HCT116 (cell line): ENCODE data around the gene TEKT5. TPM values are rescaled to one million over a fixed set of nuclear protein-coding genes. Genes with fewer than 3 reads are reported as not detected.

Source experiments
- ATAC-seq: fragments of 200-7000 bp; cut with Tn5 transposase; 2 replicates; pipeline ENCODE4 v1.9.1; 2020; ENCODE audit warnings: mild to moderate bottlenecking, moderate library complexity
- BruUV-seq: library from RNA; stranded (reverse); fragments of 400-500 nt; replicated peaks from 2 replicates; lab custom pipeline; 2021; lab: Mats Ljungman, UMichigan
- CTCF ChIA-PET: fragments of 300-600 bp; sonication (Branson Sonifier 250); formaldehyde crosslinking; loops from one replicate; lab custom pipeline; 2021; ENCODE audit warnings: antibody characterized with exemption; lab: Charles Lee
- POLR2A ChIA-PET: fragments of 300-600, 350-600 bp; sonication (Branson Sonifier 250); formaldehyde crosslinking; loops from one replicate; lab custom pipeline; 2021; ENCODE audit warnings: antibody characterized with exemption; lab: Charles Lee
- RAD21 ChIA-PET, 2 experiments: fragments of 300-600 bp; sonication (Branson Sonifier 250); formaldehyde crosslinking; loops; one replicate each; lab custom pipeline; 2023; ENCODE audit warnings: low total read pairs in 2 of 2; ENCODE audit not compliant: uncharacterized antibody in 2 of 2, unreplicated experiment in 2 of 2, low non-redundant PET in 1 of 2; lab: Charles Lee
- DNase-seq: peaks from one replicate; pipeline ENCODE4 v3.0.0-alpha.2; 2010; ENCODE audit warnings: low read depth, low spot score
- H2AFZ ChIP-seq: fragments of 200-600 bp; shearing (Covaris generic), sonication (generic); 2 replicates; pipeline ENCODE4 v1.6.1; 2017; ENCODE audit warnings: low read depth, mixed run types, mixed read lengths, antibody characterized with exemption, low read length; ENCODE audit not compliant: poor library complexity, severe bottlenecking
- H3K27ac ChIP-seq: 2 replicates; pipeline ENCODE4 v1.5.1; 2012; ENCODE audit warnings: low read depth, low read length
- H3K27me3 ChIP-seq: fragments of 200-600 bp; sonication (generic); 2 replicates; pipeline ENCODE4 v1.6.1; 2016; ENCODE audit warnings: mixed run types, low read length, mixed read lengths; ENCODE audit not compliant: insufficient read depth
- H3K36me3 ChIP-seq, 2 experiments: fragments of 200-500 bp in 1 of 2; fragments of 200-600 bp in 1 of 2; sonication (Bioruptor generic) in 1 of 2; sonication (generic) in 1 of 2; 2 replicates each; pipeline versions ENCODE4 v1.5.1 to v1.6.1; 2014 to 2016; ENCODE audit warnings: low read length in 2 of 2, inconsistent platforms in 1 of 2, mixed read lengths in 1 of 2, mixed run types in 1 of 2; ENCODE audit not compliant: insufficient read depth in 2 of 2, control insufficient read depth in 1 of 2
- H3K4me1 ChIP-seq, 2 experiments: fragments of 200-600 bp in 1 of 2; sonication (generic) in 1 of 2; 2 replicates each; pipeline versions ENCODE4 v1.5.1 to v1.6.1; 2012 to 2017; ENCODE audit warnings: low read length in 2 of 2, inconsistent platforms in 1 of 2, mild to moderate bottlenecking in 1 of 2, mixed read lengths in 1 of 2, mixed run types in 1 of 2, moderate library complexity in 1 of 2; ENCODE audit not compliant: insufficient read depth in 2 of 2, control insufficient read depth in 1 of 2
- H3K4me2 ChIP-seq: fragments of 200-600 bp; sonication (generic); 2 replicates; pipeline ENCODE4 v1.6.1; 2017; ENCODE audit warnings: mixed run types, low read length, mixed read lengths
- H3K4me3 ChIP-seq, 2 experiments: fragments of 200-600 bp in 1 of 2; sonication (generic) in 1 of 2; replicated peaks in 1 of 2; 2 replicates each; pipeline ENCODE4 v1.5.1; 2011 to 2016; ENCODE audit warnings: low read length in 2 of 2, control low read depth in 1 of 2, low read depth in 1 of 2, mild to moderate bottlenecking in 1 of 2, mixed read lengths in 1 of 2, mixed run types in 1 of 2
- H3K79me2 ChIP-seq: fragments of 200-600 bp; sonication (generic); 2 replicates; pipeline ENCODE4 v1.6.1; 2017; ENCODE audit warnings: mild to moderate bottlenecking, mixed run types, low read length, moderate library complexity, mixed read lengths; ENCODE audit not compliant: insufficient read depth
- H3K9ac ChIP-seq: fragments of 200-600 bp; sonication (generic); 2 replicates; pipeline ENCODE4 v1.6.1; 2016; ENCODE audit warnings: low read length, mixed read lengths
- H3K9me2 ChIP-seq: fragments of 200-600 bp; sonication (generic), shearing (Covaris generic); 2 replicates; pipeline ENCODE4 v1.6.1; 2017; ENCODE audit warnings: mixed run types, mild to moderate bottlenecking, moderate library complexity; ENCODE audit not compliant: insufficient read depth
- H3K9me3 ChIP-seq, 2 experiments: fragments of 200-500 bp in 1 of 2; fragments of 200-600 bp in 1 of 2; sonication (Bioruptor generic) in 1 of 2; sonication (generic) in 1 of 2; 2 replicates each; pipeline ENCODE4 v1.6.1; 2014 to 2017; ENCODE audit warnings: low read length in 2 of 2, mixed read lengths in 2 of 2, inconsistent platforms in 1 of 2, low read depth in 1 of 2, mild to moderate bottlenecking in 1 of 2, mixed run types in 1 of 2, moderate library complexity in 1 of 2; ENCODE audit not compliant: control insufficient read depth in 1 of 2, insufficient read depth in 1 of 2
- H4K20me1 ChIP-seq: fragments of 200-600 bp; sonication (generic), shearing (Covaris generic); 2 replicates; pipeline ENCODE4 v1.6.1; 2017; ENCODE audit warnings: mixed run types, mild to moderate bottlenecking, moderate library complexity; ENCODE audit not compliant: insufficient read depth
- CEBPB ChIP-seq: IDR thresholded peaks from 2 replicates; pipeline ENCODE4 v1.6.1; 2012; ENCODE audit warnings: low read depth
- EGR1 ChIP-seq: IDR thresholded peaks from 2 replicates; pipeline ENCODE4 v1.6.1; 2012; ENCODE audit warnings: low read depth
- FOSL1 ChIP-seq: IDR thresholded peaks from 2 replicates; pipeline ENCODE4 v1.6.1; 2012; ENCODE audit warnings: low read depth
- POLR2A ChIP-seq: IDR thresholded peaks from 2 replicates; pipeline ENCODE4 v1.7.0; 2011; ENCODE audit warnings: borderline replicate concordance; ENCODE audit not compliant: insufficient read depth, insufficient read length; ENCODE audit errors: extremely low read depth
- POLR2AphosphoS5 ChIP-seq: IDR thresholded peaks from 2 replicates; pipeline ENCODE4 v1.6.1; 2011; ENCODE audit warnings: mild to moderate bottlenecking, low read depth, low read length, moderate library complexity
- SIN3A ChIP-seq: IDR thresholded peaks from 2 replicates; pipeline ENCODE4 v1.6.1; 2012; ENCODE audit warnings: low read depth
- SP1 ChIP-seq: IDR thresholded peaks from 2 replicates; pipeline ENCODE4 v1.6.1; 2012; ENCODE audit warnings: low read depth
- SRF ChIP-seq: IDR thresholded peaks from 2 replicates; pipeline ENCODE4 v1.6.1; 2012; ENCODE audit warnings: low read depth
- TCF7L2 ChIP-seq: IDR thresholded peaks from 2 replicates; pipeline ENCODE4 v1.7.0; 2011; ENCODE audit warnings: borderline replicate concordance, inconsistent platforms; ENCODE audit not compliant: insufficient read depth, insufficient read length; ENCODE audit errors: extremely low read depth
- YY1 ChIP-seq: IDR thresholded peaks from 2 replicates; pipeline ENCODE4 v1.6.1; 2011; ENCODE audit warnings: low read length, low read depth, moderate library complexity, mild to moderate bottlenecking; ENCODE audit not compliant: insufficient replicate concordance; ENCODE audit errors: extremely low read depth
- ZFX ChIP-seq: fragments of 450-650 bp; IDR thresholded peaks from 2 replicates; pipeline ENCODE4 v1.6.1; 2017
- ZNF274 ChIP-seq: fragments of 200-500 bp; sonication (Bioruptor generic); IDR thresholded peaks from 2 replicates; pipeline ENCODE4 v1.6.1; 2014; ENCODE audit warnings: mild to moderate bottlenecking, low read depth, low read length, inconsistent platforms
- intact Hi-C: fragments of 100-400 bp; cut with micrococcal nuclease; formaldehyde crosslinking; loops from 2 replicates; pipeline ENCODE4 v1.10.0; 2022
- total RNA-seq: library from RNA; stranded (reverse); gene quantifications from one replicate; pipeline ENCODE4 v1.2.1, GENCODE V29; 2021; ENCODE audit not compliant: unreplicated experiment
- TF ChIP-seq, protein P1 (sequence below): IDR thresholded peaks from 2 replicates; pipeline ENCODE4 v1.6.1; 2012; ENCODE audit warnings: low read depth
- TF ChIP-seq, protein P2 (sequence below): IDR thresholded peaks from 2 replicates; pipeline ENCODE4 v1.6.1; 2012
- TF ChIP-seq, protein P3 (sequence below), 3 experiments: fragments of 200-600 bp in 1 of 3; sonication (generic) in 1 of 3; IDR thresholded peaks in 2 of 3; conservative IDR thresholded peaks in 1 of 3; 2 replicates each; pipeline ENCODE4 v1.5.1; 2012 to 2017; ENCODE audit warnings: low read depth in 2 of 3, low read length in 2 of 3, antibody characterized with exemption in 1 of 3, borderline replicate concordance in 1 of 3, control low read depth in 1 of 3, mild to moderate bottlenecking in 1 of 3, mixed read lengths in 1 of 3, mixed run types in 1 of 3, moderate library complexity in 1 of 3; ENCODE audit not compliant: insufficient read depth in 1 of 3
- TF ChIP-seq, protein P4 (sequence below): IDR thresholded peaks from 2 replicates; pipeline ENCODE4 v1.6.1; 2011; ENCODE audit warnings: mild to moderate bottlenecking, low read length, moderate library complexity; ENCODE audit not compliant: insufficient replicate concordance; ENCODE audit errors: extremely low read depth
- TF ChIP-seq, protein P5 (sequence below): IDR thresholded peaks from 2 replicates; pipeline ENCODE4 v1.6.1; 2012

Gene TEKT5
- total RNA-seq, 1 experiment from 2014 or later, result 0.37 TPM

DNA sequence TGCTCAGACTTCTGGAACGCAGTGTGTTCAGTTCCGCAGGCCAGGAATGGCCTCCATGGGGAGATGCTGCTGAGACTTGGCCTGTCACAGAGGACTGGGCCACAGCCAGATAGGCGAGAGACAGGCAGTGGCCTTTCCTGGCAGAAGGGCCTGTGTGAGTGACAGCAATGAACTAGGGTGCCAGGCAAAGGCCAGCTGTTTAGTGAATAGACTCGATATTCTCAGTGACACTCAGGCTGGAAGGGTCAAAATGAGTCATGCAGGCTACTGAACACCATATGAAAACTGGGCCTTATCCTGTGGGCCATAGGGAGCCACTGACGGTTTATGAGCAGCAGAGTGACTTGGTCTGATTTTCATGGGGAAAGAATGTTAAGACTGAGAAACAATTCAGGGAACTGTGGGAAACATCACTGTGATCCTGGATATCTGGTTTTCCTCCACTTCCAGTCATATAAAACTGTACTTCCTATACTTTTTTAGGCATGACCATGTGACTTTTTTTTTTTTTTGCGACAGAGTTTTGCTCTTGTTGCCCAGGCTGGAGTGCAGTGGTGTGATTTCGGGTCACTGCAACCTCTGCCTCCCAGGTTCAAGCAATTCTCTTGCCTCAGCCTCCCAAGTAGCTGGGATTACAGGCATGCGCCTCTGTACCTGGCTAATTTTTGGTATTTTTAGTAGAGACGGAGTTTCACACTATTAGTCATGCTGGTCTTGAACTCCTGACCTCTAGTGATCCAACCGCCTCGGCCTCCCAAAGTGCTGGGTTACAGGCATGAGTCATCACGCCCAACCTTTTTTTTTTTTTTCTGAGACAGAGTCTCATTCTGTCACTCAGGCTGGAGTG, 43.7 kb upstream of the TEKT5 start:
- Histone ChIP-seq H3K9me3 (no peaks in the 10 kb centered on the region), H3K4me2 (peak overlapping the region; percentile 70), H3K27me3 (no peaks in the 10 kb centered on the region), H3K9ac (peak overlapping the region; percentile 44), H3K9me2 (no peaks in the 10 kb centered on the region), H3K4me1 (peaks cover 26 to 45% of the 10 kb centered on the region in 2 experiments), H3K36me3 (no peaks in the 10 kb centered on the region), H3K27ac (peak overlapping the region; percentile 69), H3K79me2 (no peaks in the 10 kb centered on the region), H4K20me1 (no peaks in the 10 kb centered on the region), H3K4me3 (peak overlapping the region; percentile 6 to 34), H2AFZ (no peak overlapping the region)
- ATAC-seq (peak; percentile 64), DNase-seq (peak; percentile 79)
- ChIA-PET RAD21 (interaction anchor here (1.0 to 1.2 kb wide), 3 partner anchors 180 to 223 kb away, joined by 3 to 7 read pairs (median 4); no protein-coding TSS in a partner anchor), POLR2A (interaction anchor here (0.7 kb wide), 1 partner anchor 204 kb away, joined by 3 read pairs; the partner anchor contains the start of gene DEXI), CTCF (interaction anchor here (1.6 to 4.6 kb wide), 6 partner anchors 158 to 229 kb away, joined by 4 to 69 read pairs (median 10); partner anchors contain the start of gene EMP2)
- no TSS peak for BruUV-seq
- intact Hi-C loops, result loop anchor here (5.0 to 10.0 kb wide), 3 partner anchors 156 to 1594 kb away; partner anchors contain the start of gene EMP2
- TF ChIP-seq ZFX (no peak), TCF7L2 (peak; percentile 59), SP1 (peak; percentile 69; the same call in 1 of the 2 replicates), ZNF274 (no peak), POLR2A (no peak), POLR2AphosphoS5 (peak; percentile 22; the same call in 1 of the 2 replicates), SIN3A (no peak), EGR1 (no peak), CEBPB (no peak), YY1 (no peak), FOSL1 (peak; percentile 87), SRF (no peak)
- TF ChIP-seq, protein P1, sequence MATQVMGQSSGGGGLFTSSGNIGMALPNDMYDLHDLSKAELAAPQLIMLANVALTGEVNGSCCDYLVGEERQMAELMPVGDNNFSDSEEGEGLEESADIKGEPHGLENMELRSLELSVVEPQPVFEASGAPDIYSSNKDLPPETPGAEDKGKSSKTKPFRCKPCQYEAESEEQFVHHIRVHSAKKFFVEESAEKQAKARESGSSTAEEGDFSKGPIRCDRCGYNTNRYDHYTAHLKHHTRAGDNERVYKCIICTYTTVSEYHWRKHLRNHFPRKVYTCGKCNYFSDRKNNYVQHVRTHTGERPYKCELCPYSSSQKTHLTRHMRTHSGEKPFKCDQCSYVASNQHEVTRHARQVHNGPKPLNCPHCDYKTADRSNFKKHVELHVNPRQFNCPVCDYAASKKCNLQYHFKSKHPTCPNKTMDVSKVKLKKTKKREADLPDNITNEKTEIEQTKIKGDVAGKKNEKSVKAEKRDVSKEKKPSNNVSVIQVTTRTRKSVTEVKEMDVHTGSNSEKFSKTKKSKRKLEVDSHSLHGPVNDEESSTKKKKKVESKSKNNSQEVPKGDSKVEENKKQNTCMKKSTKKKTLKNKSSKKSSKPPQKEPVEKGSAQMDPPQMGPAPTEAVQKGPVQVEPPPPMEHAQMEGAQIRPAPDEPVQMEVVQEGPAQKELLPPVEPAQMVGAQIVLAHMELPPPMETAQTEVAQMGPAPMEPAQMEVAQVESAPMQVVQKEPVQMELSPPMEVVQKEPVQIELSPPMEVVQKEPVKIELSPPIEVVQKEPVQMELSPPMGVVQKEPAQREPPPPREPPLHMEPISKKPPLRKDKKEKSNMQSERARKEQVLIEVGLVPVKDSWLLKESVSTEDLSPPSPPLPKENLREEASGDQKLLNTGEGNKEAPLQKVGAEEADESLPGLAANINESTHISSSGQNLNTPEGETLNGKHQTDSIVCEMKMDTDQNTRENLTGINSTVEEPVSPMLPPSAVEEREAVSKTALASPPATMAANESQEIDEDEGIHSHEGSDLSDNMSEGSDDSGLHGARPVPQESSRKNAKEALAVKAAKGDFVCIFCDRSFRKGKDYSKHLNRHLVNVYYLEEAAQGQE, result no peak
- TF ChIP-seq, protein P2, sequence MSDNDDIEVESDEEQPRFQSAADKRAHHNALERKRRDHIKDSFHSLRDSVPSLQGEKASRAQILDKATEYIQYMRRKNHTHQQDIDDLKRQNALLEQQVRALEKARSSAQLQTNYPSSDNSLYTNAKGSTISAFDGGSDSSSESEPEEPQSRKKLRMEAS, result no peak; the same call in 1 of the 2 replicates
- TF ChIP-seq, protein P3, sequence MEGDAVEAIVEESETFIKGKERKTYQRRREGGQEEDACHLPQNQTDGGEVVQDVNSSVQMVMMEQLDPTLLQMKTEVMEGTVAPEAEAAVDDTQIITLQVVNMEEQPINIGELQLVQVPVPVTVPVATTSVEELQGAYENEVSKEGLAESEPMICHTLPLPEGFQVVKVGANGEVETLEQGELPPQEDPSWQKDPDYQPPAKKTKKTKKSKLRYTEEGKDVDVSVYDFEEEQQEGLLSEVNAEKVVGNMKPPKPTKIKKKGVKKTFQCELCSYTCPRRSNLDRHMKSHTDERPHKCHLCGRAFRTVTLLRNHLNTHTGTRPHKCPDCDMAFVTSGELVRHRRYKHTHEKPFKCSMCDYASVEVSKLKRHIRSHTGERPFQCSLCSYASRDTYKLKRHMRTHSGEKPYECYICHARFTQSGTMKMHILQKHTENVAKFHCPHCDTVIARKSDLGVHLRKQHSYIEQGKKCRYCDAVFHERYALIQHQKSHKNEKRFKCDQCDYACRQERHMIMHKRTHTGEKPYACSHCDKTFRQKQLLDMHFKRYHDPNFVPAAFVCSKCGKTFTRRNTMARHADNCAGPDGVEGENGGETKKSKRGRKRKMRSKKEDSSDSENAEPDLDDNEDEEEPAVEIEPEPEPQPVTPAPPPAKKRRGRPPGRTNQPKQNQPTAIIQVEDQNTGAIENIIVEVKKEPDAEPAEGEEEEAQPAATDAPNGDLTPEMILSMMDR (IDR thresholded peaks at IDR 0.05 in 2 of 3, conservative IDR thresholded peaks at IDR 0.05 in 1 of 3; ENCODE audit: borderline replicate concordance in 1 of 3, insufficient read depth in 1 of 3, low read depth in 2 of 3, low read length in 2 of 3), result no peak
- TF ChIP-seq, protein P4, sequence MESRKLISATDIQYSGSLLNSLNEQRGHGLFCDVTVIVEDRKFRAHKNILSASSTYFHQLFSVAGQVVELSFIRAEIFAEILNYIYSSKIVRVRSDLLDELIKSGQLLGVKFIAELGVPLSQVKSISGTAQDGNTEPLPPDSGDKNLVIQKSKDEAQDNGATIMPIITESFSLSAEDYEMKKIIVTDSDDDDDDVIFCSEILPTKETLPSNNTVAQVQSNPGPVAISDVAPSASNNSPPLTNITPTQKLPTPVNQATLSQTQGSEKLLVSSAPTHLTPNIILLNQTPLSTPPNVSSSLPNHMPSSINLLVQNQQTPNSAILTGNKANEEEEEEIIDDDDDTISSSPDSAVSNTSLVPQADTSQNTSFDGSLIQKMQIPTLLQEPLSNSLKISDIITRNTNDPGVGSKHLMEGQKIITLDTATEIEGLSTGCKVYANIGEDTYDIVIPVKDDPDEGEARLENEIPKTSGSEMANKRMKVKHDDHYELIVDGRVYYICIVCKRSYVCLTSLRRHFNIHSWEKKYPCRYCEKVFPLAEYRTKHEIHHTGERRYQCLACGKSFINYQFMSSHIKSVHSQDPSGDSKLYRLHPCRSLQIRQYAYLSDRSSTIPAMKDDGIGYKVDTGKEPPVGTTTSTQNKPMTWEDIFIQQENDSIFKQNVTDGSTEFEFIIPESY, result no peak
- TF ChIP-seq, protein P5, sequence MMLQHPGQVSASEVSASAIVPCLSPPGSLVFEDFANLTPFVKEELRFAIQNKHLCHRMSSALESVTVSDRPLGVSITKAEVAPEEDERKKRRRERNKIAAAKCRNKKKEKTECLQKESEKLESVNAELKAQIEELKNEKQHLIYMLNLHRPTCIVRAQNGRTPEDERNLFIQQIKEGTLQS, result no peak
